GM19099 (cell line): ENCODE data around the gene ZNF628.

Experiments used
- POLR2A ChIP-seq: IDR thresholded peaks from 3 replicates; pipeline ENCODE4 v1.6.1; 2011; ENCODE audit warnings: low read depth; ENCODE audit not compliant: insufficient read length; ENCODE audit errors: extremely low read depth

ZNF628 gene

GRCh38 chr19:55484593-55485438, 8.4 kb downstream of the ZNF628 start, which contains the start of gene NAT14:
Gene NAT14, plus strand, starts transcription at chr19:55485188. Its CDS starts 521 bp downstream, at chr19:55485709.
- peak; percentile 14 for TF ChIP-seq POLR2A

GRCh38 chr19:55485439-55486011, 9.1 kb downstream of the ZNF628 start:
- TF ChIP-seq POLR2A, result no peak

GRCh38 chr19:55486043-55486970, 9.9 kb downstream of the ZNF628 start:
- TF ChIP-seq POLR2A, result no peak

GRCh38 chr19:55486971-55487923, 10.8 kb downstream of the ZNF628 start:
- no peak for TF ChIP-seq POLR2A

GRCh38 chr19:55487924-55488687, 11.7 kb downstream of the ZNF628 start, which contains the start of gene SSC5D:
Gene SSC5D, plus strand, starts transcription at chr19:55488436. Its CDS starts 154 bp downstream, at chr19:55488590.
- TF ChIP-seq POLR2A, result no peak

- no peak for TF ChIP-seq POLR2A
These were observed 12.7 kb downstream of the ZNF628 start for GRCh38 chr19:55488986-55489710.

GRCh38 chr19:55489711-55490477, 13.5 kb downstream of the ZNF628 start:
- TF ChIP-seq POLR2A, result no peak

GRCh38 chr19:55490478-55491432, 14.3 kb downstream of the ZNF628 start:
- TF ChIP-seq POLR2A, result no peak

- TF ChIP-seq POLR2A, result no peak
These were observed 15.3 kb downstream of the ZNF628 start for GRCh38 chr19:55491546-55492360.

- no peak for TF ChIP-seq POLR2A
These were observed 16.0 kb downstream of the ZNF628 start for GRCh38 chr19:55492362-55492944.
